Activated CD4-positive, CD25-positive, alpha-beta regulatory T cell treated with anti-CD3 and anti-CD28 coated beads, Interleukin-2, amount 50 U/mL, for 72 hours (primary cell): Measurements from ENCODE around the gene LARP1.
"Not testable (repeated sequence)": the region's sequence is repeated elsewhere in the genome, so short reads cannot be mapped to it uniquely, and the experiment has no call there.

ENCODE experiments used
- DNase-seq: peaks from one replicate; pipeline ENCODE4 v3.0.0; 2021

LARP1 gene

DNA sequence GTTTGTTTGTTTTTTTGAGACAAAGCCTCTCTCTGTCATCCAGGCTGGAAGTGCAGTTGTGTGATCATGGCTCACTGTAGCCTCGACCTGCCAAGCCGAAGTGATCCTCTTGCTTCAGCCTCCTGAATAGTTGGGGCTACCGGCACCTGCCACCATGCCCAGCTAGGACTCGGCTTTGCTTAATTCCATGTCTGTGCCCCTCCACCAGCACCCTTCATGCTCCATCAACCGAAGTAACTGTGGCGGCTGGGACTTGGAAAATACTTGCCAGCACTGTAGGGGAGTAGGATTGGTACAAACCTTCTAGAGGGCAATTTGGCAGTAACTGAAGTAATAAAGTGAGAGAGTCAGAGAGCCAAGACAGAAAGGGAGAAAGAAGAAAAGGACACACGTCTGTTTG, 76.3 kb downstream of the LARP1 start:
- DNase-seq: no peak

DNA sequence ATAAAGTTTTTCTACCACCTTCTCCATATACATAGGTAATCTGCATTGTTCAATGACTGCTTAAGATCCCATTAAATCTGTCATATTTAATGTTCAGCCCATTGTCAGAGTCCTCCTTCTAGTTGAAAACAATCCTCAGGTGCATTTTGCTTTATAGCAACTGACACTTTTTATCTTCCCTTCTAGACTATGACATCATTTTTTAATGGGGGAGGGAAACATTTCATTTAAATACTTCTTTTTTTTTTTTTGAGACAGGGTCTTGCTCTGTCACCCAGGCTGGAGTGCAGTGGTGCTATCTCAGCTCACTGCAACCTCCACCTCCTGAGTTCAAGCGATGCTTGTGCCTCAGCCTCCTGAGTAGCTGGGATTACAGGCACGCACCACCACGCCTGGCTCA, 77.6 kb downstream of the LARP1 start:
- DNase-seq: not testable (repeated sequence)

DNA sequence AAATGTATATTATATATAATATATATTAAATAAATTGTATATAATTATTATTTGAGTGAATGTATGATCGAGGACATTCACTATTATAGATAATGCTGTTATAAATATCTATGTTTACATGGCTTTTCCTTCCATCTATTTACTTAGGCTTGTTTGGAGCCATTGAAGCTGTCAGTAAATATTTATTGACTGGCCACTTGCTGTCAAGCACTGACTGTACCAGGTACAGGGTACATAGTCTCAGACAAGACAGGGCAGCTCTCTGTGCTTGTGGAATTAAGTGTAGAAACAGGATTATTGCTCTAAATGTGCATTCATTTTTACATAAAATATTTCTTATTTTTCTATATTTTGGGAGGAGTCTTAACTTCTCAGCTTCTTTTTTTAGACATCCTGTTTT, 78.9 kb downstream of the LARP1 start:
- DNase-seq: no peak

DNA sequence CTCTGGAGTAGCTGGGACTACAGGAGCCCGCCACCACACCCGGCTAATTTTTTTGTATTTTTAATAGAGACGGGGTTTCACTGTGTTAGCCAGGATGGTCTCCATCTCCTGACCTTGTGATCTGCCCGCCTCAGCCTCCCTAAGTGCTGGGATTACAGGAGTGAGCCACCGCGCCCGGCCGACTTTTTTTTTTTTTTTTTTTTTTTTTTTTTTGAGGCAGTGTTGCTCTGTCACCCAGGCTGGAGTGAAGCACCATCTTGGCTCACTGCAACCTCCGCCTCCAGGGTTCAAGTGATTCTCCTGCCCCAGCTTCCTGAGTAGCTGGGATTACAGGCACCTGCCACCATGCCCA, 80.5 kb downstream of the LARP1 start:
- not testable (repeated sequence) for DNase-seq

DNA sequence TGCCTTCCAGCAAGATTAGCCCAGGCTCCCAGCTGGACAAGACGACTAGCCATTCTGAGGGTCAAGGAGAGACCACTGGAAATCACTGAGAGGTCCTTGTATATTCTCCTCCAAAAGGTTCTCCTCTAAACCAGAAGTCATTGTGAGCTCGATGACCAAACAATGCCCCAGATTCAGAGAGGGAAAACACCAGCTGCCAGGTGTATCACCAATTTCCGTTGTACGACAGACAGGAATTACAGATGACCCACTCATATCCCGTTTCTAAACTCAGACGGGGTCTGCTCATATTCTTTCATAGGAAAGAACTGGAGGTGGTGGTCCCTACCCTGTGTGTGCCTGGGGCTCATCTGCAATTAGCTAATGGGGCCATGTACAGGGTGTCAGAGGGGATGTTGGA, 81.0 kb downstream of the LARP1 start:
- no peak for DNase-seq

DNA sequence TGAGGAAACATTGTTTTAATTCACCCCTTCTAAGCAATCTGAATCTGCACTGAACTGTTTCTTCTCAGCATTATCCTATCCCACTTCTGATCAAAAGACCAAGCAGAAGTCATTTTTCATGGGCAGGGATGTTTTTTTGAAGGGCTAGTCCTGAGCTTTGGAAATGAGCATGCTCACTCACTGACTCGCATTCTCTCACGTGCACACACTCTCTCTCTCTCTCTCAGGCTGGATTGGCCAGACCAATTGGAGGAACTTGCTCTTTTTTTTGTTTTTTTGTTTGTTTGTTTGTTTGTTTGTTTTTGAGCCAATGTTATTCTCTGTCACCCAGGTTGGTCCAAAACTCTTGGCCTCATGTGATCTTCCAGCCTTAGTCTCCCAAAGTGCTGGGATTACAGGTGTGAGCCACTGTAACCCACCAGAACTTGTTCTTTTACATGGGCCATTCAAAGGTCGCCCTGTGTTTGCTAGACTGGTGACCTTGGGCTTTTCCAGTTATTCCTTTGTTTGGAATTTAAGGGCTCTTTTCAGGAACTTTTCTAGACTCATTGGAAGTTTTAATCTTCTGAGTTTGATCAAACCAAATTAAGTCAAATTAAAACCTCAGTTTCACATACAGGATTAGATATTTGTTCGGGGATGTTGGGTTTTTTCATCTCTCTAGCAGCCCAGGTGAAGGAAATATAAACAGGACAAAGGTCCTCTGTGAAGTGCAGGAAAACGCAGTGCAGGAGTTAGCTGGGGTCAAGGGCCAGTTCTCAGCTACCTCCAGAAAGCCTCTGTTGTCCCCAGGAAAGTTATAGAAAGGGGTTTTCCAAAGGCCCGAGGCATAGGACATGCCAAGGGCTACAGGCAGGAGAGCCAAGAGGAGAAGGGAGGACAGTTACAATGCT, 82.1 kb downstream of the LARP1 start:
- no peak for DNase-seq

DNA sequence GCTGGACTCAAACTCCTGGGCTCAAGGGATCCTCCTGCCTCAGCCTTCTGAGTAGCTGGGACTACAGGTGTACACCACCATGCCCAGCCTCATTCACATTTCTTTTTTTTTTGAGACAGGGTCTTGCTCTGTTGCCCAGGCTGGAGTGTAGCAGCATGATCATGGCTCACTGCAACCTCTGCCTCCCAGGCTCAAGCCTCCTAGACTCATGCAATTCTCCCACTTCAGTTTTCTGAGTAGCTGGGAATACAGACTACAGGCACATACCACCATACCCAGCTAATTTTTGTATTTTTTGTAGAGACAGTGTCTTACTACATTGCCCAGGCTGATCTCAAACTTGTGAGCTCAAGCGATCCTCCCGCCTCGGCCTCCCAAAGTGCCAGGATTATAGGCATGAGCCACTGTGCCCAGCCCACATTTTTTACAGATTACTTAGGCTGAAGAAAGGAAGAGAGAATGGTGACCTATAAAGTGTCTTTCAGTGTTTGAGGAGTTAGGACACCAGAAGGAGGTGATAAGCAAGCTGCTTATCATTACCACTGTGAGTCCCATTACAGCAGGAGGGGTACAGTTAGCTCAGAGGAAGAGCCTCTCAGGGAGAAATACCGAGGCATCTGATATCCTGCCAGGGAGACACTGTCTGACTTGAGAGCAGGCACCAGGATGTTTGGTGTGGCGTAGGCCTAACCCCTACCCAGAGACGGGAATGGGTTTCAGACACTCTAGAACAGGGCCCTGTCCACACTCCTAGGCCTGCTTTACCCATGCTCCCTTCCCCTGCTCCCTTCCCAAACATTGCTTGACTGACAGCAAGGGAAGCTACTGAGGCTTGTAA, 85.5 kb downstream of the LARP1 start:
- no peak for DNase-seq

DNA sequence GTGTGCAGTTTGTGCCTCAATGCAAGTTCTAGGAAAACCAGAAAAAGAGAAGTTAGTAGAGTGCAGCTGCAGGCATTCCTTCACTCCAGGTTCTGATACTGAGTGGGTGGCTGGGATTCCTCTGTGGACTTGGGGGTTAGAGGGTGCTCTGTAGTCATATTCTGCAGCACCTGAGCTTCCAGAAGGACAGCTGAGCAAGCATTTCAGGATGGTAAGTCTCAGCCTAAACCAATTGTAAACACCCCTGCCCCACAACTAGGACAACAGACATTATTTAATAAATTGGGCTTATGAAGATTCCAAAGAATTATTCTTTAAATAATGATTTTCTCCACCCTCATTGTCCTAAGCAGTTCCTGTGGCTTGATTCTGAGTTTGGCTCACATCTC, 86.1 kb downstream of the LARP1 start:
- no peak for DNase-seq

DNA sequence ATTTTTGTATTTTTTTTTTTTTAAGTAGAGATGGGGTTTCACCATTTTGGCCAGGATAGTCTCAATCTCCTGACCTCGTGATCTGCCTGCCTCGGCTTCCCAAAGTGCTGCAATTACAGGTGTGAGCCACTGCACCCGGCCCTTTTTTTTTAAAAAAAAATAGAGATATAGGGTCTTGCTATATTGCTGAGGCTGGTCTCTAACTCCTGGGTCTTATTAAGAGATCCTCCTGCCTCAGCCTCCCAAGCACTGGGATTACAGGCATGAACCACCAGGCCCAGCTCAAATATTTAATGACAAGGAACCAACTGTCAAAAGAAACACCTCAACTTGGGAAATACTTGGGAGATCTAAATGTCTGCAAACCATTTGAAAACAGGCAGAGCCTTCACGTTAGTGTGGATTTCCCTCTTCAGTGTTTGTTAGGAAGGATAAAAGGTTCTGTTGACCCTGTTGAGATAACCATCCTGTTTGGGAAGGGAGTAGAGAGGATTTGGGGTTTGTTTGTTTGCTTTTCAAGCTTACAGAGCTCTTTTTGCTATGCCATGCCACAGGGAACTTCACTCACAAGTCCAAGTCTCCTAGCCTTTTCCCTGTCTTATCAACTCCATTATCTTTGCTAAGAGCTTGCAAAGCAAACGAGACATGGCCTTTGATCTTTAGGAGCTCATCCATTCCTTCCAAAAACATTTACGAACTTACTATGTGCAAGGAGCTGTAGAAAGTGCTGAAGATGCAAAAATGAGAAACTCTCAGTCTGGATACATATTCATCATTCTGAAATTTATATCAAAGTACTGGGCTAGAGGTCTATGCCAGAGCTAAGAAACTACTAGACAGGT, 87.7 kb downstream of the LARP1 start:
- DNase-seq: no peak

DNA sequence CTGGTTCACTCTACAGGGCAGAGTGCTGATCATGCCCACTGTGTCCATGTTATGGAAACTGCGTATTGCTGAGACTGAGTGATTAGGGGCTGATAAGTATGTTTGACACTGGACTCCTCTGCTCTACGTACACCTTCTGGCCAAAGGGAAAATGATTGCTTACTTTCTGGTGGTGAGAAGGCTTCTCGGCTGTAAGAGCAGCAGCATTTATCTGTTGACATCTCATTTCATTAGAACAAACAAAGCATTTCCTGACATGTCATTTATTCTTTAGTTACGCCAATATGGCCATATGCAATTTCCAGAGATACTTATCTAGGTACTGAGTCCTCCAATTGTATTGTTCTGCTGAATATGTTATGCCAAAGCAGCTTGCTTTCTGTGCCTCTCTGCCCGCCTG, 89.6 kb downstream of the LARP1 start:
- DNase-seq: no peak

DNA sequence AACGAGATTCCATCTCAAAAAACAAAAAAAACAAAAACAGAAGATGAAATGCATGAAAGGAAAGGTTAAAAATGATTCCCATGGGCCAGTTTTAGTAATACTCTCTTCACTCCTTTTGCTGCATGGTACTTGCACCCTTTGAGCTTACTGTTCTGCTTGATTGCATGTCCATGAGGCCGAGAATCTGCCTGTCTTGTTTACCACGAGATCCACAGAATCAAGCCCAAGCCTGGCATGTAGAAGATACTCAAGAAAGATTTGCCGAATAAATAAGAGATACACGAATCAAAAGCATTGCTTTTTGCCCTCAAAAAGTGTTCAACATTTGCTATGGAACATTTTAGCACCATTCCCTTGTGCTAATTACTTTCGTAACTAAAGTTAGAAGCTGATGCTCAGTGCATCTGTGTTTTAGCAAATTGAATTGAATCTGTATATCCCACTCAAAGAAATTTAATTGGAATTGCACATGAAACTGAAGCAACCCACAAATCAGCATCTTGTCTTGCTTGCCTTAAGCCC, 94.1 kb downstream of the LARP1 start:
- DNase-seq: no peak

DNA sequence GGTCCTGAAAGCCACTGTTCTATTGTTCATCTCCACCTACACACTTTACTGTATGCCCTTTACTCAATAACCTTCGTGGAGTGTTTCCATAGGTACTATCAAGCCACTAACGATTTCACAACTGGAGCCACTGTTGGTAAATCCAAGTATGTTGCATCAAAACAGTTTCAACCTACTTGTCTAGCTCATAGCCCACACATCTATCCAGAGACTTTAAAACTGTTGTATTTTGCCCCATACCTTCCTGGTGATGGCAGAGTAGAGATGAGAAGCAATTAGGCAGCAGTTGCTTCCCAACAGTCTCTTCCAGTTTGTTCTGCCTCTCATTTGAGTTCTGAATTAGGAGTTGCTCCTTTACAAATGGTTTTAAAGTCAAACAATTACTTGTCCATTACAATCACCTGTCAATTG, 94.6 kb downstream of the LARP1 start:
- no peak for DNase-seq

DNA sequence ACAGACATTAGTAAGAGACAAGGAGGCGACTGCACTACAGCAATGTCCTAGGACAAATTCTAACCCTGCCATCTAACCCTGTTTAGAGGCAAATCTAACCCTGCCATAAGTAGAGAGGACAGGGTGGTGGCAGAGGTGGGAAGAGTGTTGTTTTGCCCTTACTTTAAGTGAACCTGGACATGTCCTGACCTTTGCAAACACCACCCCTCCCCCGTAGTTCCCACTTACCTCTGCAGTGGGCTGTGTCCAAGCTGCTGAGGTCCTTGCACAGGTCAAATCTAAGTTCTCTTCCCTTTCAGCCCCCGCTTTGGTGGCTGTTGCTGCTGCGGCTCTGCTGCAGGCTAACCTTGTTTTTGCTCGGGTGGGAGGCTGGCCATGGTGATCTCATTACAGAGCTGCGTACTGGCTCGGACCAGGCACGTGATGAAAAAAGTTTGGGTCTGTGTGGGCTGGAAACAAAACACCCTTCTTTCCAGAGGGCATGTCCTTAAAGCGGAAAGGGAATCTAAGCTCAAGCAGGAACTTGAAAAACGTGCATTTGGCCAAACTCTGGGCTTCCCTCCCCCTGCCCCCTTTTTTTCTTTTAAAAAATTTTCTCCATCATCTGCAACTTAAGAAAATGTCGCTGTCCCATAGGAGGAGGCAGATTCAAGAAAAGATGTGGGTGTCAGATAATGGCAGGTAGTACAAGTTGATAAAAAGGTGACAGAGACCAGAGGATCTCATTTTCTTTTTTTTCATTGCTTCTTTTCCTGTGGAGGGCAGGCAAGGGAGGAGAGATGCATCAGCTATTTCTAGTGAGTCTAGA, 95.3 kb downstream of the LARP1 start, which contains the start of gene FAXDC2:
Gene FAXDC2, minus strand, starts transcription at position 349 of the 808 bp plus-strand sequence. CDS start 12,425 bp downstream, outside the sequence.
- no peak for DNase-seq

DNA sequence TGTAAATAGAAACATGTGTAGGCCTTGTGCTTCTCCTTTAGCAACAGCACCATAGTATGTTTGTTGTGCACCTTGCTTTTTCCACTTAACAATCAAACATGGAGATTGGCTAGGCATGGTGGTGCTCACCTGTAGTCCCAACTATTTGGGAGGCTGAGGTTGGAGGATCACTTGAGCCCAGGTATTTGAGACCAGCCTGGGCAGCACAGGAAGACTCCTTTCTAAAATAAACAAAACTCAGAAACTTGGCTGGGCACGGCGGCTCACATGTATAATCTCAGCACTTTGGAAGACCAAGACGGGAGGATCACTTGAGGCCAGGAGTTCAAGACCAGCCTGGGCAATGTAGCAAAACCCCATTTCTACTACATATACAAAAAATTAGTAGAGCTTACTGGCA, 96.2 kb downstream of the LARP1 start:
- no peak for DNase-seq

DNA sequence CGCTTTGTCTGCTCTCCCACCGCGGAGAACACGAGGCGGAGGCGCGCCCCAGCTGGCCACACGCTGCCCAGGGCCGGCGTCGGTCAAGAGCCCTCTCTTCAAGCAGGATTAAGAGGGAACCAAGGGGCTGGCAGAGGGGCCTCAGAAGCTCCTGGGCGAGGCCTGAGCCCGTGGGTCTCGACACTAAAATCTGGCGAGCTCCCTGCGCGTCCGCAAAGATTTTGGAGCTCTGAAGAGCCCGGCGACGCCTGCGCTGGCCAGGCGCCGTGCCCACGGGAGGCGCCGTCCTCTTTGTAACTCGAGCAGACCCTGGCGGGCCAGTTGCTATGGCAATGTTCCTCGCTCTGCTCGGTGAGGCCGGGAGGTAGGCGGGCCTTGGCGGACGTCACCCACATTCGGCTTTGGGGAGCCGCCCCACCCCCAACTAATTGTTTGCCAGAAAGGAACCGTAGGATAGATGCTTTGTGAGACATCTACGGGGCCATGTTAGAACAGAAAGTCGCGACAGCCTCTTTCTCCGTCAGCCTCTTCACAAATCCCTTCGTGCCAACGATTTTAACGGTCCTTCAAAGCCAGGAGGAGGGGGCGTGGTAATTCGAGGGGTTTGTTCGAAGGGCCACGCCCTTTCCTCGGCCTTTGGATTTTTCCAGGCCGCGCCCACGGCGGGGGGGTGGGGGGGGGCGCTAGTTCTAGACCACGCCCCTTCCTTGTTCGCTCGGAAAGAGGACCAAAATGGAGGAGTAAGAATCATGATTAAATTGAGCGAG, 102.5 kb downstream of the LARP1 start:
- peak; percentile 80 for DNase-seq

DNA sequence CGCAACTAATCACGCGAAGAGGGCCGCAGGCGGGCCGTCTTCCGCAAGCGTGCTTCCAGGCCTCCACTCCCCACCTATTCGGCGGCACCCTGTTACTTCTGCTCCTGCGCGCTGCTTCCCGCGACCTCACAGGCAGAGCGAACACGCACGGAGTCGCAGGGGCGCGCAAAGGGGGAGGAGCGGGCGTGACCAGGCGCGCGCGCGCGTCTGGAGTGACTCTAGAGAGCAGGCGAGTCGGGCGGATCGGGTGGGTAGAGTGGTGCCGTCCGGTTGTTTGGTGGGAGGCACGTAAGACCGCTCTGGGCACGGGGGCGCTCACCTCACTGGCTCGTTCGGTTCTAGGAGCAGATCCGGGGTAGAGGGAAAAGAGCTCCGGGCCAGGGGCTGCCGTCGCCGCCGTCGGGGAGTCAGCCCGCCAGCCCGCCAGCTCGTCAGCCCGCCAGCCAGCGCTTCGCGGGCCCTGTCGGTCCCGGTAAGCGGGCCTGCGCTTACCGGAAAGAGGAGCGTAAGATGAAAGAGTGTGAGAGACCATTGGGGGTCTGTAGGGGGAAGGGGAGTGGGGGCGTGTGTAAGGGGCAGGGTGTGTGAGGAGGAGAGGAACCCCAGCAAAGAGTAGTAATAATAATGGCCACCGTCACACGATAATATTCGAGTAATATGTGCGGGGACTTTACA, 103.3 kb downstream of the LARP1 start, which contains the start of gene CNOT8:
Gene CNOT8, plus strand, starts transcription at position 331 of the 675 bp plus-strand sequence. CDS start 4,652 bp downstream, outside the sequence.
- DNase-seq: peak; percentile 97

DNA sequence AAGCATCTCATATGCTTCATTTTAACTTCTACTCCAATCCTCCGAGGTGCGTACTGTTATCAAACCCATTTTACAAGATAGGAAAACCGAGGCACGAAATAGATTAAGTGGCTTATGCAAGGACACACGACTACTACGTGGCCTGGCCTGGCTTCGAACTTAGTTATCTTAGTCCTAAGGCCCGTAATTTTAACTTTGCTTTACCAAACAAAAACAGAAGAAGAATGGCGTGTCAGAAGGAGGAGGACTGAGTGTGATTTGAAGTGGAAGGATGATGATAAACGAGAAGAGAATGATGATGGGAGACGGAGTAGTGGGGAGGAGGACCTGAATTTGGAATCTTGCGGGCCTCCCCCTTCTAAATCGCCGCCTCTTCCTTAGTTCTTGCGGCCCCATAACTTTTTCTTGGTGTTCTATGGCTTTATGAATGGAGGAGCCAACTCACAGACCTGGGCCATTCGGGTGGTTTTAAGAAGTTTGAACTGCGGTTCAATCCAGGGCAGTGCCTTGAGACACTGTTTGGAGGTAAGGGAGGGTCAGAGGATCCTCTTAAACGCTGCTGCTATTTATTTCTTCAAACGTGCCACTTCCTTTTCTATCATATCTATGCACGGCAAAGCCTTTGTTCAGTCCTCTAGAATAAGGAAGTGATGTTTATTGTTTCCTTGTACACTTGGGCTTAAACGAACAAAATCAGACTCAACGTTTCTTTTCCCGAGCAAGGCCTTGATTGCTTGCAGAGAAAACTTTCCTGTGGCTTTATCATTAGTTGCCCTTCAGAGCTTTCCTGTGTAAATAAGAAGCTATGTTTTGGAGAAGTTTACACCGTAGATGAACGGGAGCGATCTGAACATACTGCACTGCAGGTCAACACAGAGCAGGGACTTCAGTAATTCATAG, 104.0 kb downstream of the LARP1 start:
- no peak for DNase-seq

DNA sequence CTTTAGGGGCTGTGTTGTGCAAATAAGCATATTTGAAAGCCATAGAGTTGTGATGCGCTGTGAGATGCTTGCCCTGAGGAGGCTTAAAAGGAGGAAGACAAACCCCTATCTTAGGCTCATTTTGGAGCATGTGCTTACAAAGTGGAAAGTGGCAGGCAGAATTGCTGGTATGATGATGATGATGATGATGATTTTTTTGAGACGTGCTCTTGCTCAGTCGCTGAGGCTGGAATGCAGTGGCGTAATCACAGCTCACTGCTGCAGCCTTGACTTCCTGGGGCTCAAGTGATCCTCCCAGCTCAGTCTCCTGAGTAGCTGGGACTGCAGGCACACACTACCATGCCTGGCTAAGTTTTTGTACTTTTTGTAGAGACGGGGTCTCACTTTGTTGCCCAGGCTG, 104.9 kb downstream of the LARP1 start:
- DNase-seq: no peak

DNA sequence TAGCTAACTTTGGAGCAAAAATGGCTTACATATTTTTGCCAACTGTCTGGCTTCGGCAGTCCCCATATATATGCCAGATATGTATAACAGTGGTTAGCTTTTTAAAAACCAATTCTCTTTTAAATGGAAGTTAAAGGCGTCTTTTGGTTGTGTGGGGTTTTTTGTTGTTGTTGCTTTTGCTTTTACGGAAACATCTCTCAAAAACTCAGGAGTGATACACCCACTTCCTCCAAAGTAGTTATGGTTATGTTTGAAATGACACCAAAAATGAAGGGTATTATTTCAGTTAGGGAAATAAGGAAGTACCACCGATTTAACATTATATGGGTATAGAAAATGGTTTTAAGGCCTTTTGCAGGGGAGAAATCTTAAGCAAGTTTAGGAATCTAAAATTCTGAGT, 105.6 kb downstream of the LARP1 start:
- DNase-seq: no peak
